ENCODE results near the gene HOXA9.

DNA sequence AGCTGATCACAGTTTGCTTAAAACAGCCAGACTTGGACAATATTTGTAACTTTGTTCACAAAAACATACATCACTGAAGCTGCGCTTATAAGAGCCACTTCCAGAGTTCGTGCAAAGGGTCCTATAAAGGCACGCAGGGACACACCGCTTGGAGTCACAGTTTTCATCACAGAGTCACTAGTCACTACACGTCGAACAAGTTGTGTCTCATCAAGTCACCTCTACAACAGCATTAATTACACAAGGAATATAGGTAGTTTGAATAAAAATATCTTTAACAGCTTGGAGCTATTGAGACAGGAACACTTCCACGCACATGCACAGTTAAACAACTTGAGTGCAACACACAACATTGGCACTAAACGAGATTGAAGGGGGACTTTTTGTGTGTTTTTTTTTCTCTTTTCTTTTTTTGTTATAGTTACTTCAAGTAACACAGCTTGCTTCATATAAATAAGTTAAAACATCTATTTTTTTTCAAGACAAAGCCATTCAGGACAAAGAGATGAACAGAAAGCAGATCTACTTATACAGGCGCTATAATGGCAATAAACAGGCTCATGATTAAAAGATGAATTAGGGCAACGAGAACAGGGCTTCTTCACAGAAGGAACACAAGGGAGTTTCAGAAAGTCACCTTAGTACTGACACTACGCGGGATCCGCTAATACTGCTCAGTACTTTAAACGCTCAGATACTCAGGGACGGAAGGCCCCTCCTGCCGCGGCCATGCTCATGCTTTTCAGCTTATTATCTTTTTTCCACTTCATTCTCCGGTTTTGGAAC, 24.0 kb downstream of the HOXA9 start:
- TF ChIP-seq, protein P1, sequence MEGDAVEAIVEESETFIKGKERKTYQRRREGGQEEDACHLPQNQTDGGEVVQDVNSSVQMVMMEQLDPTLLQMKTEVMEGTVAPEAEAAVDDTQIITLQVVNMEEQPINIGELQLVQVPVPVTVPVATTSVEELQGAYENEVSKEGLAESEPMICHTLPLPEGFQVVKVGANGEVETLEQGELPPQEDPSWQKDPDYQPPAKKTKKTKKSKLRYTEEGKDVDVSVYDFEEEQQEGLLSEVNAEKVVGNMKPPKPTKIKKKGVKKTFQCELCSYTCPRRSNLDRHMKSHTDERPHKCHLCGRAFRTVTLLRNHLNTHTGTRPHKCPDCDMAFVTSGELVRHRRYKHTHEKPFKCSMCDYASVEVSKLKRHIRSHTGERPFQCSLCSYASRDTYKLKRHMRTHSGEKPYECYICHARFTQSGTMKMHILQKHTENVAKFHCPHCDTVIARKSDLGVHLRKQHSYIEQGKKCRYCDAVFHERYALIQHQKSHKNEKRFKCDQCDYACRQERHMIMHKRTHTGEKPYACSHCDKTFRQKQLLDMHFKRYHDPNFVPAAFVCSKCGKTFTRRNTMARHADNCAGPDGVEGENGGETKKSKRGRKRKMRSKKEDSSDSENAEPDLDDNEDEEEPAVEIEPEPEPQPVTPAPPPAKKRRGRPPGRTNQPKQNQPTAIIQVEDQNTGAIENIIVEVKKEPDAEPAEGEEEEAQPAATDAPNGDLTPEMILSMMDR (IDR thresholded peaks at IDR 0.05) = no peak
- no peak for TF ChIP-seq POLR2A (IDR thresholded peaks at IDR 0.05)

Data from Peyer's patch (tissue), 4 donors.